Cardiac fibroblast (primary cell): Measurements from ENCODE around the gene KRT7.

ENCODE experiments used
- DNase-seq, 2 donors: peaks; one replicate each; pipeline versions ENCODE4 v3.0.0 to v3.0.0-alpha.2; 2010; ENCODE audit warnings: low read depth in 2 of 2
- H3K4me3 ChIP-seq, 2 donors: replicated peaks in 1 of 2; 1 replicate in 1 of 2; 2 replicates in 1 of 2; pipeline ENCODE4 v1.5.1; 2011; ENCODE audit warnings: low read depth in 2 of 2, low read length in 2 of 2, mild to moderate bottlenecking in 2 of 2, moderate library complexity in 1 of 2
- TF ChIP-seq, protein P1 (sequence below): IDR thresholded peaks from one replicate; pipeline ENCODE4 v1.5.1; 2011; ENCODE audit warnings: low read depth, mild to moderate bottlenecking, low read length, inconsistent platforms

KRT7 gene

DNA sequence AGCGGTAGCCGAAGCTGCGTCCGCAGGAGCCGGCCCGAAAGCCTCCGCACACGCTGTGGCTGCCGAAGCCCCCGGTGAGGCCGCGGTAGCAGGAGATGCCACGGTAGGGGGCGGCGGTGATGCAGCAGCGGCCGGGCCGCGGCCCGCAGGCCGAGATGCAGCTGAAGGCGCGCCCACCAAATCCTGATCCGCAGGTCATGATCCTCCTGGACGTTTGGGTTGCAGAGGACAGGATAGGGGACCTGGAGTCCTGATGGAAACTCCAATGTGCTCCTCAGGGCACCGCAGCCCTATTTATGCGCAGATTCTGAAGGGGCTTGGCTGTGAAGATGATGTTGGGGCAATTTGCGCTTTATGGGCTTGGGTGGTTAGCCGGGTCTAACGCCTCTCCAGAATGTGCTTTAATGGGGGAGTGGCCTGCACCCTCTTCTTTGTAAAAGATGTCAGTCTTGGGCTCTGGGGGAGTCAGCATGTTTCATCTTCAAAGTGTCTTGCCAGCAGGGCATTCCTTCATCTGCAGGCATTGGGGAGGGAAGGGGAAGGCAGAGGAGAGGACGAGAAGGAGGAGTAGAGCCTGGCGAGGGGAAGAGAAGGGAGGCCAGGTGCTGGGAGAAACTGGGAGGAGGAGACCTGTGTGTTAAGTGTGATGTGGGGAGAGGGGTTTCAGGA is 58.4 kb downstream of the KRT7 start, which contains the start of gene KRT81:
Gene KRT81, minus strand, starts transcription at position 268 of the 669 bp plus-strand sequence. Its CDS starts 69 bp downstream, at position 199.
- TF ChIP-seq, protein P1, sequence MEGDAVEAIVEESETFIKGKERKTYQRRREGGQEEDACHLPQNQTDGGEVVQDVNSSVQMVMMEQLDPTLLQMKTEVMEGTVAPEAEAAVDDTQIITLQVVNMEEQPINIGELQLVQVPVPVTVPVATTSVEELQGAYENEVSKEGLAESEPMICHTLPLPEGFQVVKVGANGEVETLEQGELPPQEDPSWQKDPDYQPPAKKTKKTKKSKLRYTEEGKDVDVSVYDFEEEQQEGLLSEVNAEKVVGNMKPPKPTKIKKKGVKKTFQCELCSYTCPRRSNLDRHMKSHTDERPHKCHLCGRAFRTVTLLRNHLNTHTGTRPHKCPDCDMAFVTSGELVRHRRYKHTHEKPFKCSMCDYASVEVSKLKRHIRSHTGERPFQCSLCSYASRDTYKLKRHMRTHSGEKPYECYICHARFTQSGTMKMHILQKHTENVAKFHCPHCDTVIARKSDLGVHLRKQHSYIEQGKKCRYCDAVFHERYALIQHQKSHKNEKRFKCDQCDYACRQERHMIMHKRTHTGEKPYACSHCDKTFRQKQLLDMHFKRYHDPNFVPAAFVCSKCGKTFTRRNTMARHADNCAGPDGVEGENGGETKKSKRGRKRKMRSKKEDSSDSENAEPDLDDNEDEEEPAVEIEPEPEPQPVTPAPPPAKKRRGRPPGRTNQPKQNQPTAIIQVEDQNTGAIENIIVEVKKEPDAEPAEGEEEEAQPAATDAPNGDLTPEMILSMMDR: no peak
- no peak within 1 kb of the TSS for H3K4me3 ChIP-seq

DNA sequence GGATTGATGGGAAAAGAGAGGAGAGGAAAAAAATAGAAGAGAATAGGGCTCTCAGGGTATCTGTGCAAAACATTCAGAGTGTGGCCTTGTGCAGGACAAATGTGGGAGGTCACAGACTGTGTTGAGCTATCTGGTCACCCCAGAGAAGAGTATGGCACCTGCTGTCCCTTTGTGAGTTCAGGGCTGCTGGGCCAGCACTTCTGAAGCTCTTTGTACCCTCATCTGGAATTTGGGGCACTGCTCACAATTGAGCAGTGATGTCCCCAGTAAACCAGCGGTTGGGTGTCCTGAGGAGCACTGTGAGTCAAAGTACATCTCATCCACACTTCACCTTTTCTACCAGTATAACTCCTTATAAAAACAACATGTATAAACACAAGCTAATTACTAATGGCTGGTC is 60.9 kb downstream of the KRT7 start:
- DNase-seq: no peak
- no peak overlapping the region for H3K4me3 ChIP-seq
- TF ChIP-seq, protein P1: no peak

More for the DNA sequence above, 58.4 kb downstream of the KRT7 start, which contains the start of gene KRT81:
- DNase-seq: no peak

DNA sequence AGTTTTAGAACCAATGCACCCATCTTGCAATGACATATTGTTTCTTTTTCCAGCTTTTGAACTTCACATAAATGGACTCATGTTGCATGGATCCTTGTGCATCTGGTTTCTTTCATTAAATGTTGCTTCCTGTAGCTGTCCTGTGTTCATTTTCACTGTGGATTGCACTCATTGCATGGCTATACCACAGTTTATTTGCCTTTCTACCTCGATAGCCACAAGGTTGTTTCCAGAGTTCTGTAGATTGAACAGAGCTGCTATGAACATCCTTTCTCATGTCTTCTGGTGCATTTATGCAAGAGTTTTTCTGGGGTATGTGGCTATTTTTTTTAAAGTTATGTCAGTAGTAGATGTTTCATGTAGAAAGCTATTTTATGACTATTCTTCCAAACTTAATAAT is 61.8 kb downstream of the KRT7 start:
- TF ChIP-seq, protein P1: no peak
- DNase-seq: no peak
- no peak overlapping the region for H3K4me3 ChIP-seq

DNA sequence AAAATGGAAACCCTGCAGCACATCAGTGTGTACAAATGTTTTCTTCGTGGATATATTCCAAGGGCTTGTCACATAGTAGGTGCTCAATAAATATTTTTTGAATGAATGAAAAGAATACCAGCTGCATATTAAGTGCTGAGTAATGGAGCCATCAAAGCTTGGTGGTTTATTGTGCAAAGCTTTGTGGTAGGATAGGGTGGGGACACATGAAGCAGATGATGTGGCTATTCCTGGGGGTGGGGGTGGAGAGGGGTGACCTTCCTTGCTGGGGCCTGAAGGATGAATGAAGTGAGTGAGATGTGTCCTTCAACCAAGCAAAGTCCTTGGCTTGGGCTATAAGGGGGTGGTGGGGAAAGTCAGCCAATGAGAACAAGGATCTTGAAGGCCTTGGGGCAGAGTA is 62.6 kb downstream of the KRT7 start:
- DNase-seq: peak in 1 of 2 donors; percentile 46
- TF ChIP-seq, protein P1: no peak
- no peak overlapping the region for H3K4me3 ChIP-seq

DNA sequence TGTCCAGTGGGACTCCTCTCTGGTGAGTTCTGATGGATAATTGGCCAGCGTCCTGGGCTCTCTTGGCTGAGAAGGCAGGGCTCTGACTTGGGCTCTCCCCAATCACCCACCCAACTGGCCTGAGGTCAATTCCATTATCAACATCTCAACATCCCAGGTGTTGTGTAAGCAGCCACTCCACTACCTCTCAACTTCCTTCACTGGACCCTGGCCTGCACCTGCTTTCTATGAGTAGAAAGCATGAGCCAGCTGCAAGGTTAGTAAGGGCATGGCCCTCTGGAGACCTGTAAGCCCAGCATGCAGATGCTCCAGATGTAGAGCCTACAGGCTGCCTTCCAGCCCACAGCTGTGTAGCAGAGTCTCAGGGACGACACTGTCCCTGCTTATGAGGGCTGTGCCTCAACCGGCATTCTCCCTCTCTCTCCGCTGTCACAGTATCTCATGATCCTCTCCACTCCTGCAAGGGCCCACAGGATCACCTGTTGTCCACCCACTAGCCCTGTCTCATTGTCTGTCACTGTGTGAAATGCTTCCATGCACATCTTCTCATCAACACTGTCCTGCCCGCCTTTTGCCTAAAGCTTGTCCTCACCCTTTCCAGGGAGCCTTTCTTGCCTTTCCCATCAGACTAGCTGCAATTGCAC is 63.7 kb downstream of the KRT7 start:
- no peak overlapping the region for H3K4me3 ChIP-seq
- TF ChIP-seq, protein P1: no peak
- no peak for DNase-seq
